GM19395 (cell line): ENCODE data around the gene CRYGN.

Experiments
- ATAC-seq: cut with Tn5 transposase; IDR thresholded peaks from one replicate; pipeline ENCODE4 v1.9.1; 2021; ENCODE audit warnings: mild to moderate bottlenecking, moderate library complexity; ENCODE audit not compliant: unreplicated experiment

CRYGN gene

DNA sequence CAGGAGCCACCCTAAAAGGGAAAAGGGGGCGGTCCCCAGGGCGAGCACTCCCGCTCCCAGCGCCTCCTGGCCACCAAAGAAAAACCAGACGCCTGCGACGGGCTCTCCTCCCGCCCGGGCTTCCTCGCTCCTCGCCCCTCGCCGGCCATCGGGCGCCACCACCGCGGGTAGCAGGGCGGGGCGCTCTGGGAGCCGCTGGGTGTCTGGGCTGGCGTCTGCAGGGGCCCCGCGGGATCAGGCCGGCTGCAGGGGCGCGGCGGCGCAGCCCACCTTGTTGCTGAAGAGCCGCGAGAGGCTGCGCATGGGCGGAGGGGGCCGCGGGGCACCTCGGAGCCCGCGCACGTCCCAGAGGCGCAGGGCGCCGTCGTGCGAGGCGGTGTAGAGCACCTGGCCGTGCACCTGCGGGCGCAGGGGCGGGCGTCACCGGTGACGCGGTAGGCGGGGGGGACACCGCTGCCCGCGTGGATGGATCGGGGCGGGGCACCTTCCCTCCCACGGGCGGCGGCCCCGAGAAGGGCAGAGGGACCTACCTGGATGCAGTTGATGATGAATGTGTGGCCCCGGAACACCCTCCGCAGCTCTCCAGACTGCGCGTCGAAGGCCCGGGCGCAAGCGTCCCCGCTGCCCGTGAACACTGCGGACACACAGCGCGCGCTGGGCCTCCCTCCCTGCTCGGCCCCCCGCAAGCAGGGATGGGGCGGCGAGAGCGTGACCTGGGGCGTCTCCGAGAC is 58.4 kb downstream of the CRYGN start:
- no peak for ATAC-seq

DNA sequence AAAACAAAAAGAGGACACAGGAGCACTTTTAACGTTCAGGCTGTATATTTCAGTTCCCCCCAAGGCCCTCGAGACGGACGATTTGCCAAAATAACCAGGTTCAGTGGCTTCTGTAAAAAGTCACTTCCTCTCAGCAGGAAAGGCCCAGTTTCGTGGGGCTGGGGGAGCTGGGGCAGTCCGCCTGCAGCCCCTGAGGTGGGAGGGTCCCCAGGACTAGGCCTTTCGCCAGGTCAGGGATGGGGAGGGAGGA is 58.9 kb downstream of the CRYGN start:
- ATAC-seq, result no peak

DNA sequence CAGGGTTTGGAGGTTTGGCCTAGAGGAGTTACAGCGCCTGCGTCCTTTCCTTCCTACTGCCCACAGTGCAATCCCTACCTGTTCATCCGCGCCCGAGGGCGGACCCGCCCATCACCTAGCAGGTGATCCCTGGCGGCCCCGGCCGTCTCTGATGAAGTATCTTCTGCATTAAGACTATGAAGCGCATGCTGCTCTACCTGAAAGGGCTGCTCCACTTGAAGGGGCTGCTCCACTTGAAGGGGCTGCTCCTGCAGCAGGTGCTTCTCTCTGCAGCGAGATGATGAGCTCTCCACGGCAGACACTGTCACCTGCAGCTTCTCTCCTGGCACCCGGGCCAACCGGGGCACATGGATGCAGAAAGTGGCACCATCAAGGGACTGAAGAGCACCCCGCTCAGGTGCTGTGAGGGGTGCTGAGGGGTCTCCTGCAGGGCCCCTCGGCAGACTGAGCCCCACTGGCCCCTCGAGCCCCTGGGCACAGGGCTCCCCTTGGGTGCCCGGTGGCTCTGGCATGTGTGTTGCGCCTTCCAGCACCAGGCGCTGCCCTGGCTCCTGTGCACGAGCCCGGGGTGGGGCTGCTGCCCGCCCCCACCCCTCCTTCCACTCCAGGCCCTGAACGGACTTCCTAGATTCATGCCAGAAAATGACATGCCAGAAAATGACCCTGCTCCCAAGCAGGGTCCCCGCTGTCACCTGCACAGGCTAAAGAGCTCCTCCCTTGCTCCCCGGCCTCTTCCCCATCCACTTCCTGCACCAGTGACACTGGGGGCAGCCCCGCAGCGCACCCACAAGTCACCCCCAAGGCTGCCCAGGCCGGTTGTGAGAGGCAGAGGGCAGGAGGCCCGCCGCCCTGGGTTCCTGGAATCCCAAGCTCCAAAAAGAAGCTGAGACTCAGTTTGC is 59.5 kb downstream of the CRYGN start:
- no peak for ATAC-seq

DNA sequence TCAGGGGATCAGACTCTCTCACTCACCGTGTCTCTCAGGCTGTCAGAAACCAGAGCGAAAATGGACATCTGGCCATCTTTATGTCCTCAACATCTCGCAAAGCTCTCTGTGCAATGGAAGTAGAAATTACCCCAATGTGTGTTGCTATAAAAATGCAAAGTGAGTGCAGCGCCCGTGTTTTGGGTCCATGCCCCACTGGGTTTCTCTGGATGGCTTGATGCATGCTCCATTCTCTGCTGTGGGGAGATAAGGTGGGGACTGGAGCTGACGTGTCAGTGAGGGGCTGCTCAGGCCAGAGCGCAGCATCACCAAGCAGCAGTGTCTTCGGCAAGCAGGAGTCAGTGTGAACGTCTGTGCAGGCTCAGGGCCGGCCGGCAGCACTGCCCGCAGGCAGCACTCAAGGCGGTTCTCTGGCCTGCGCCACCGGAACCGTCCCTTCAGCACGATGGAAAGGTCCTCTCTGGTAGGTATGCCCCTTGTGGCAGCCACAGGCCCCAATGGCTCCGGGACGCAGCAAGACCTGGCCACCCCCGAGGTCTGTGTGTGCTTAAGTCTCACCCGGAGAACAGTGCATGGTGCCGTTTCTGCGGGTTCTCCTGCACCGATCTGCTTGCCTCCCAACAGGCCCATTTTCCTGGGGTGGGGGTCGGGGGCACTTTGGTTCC is 60.3 kb downstream of the CRYGN start:
- no peak for ATAC-seq

DNA sequence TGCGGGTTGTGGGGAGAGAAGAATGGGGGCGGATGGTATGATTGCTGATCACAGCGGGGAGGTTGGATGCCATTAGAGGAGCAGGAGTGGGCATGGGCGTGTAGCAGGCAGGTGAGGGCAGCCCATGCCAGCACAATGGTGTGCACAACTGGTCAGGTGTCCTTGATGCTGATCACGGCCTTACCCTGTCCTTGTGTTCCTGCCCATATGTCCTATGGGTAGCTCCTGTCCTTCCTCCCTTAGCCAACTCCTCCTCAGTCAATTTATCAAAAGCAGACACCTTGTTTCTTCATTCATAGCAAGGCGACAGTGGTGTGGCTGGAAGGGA is 60.8 kb downstream of the CRYGN start:
- no peak for ATAC-seq
